HK-2 (cell line): ENCODE data around the gene MRPS31.
"Not testable (repeated sequence)": the region's sequence is repeated elsewhere in the genome, so short reads cannot be mapped to it uniquely, and the experiment has no call there.

Source experiments
- DNase-seq: peaks from one replicate; pipeline ENCODE4 v3.0.0-alpha.2; 2018; ENCODE audit not compliant: unreplicated experiment

The MRPS31 gene

GRCh38 chr13:40789275-40790153, 18.5 kb upstream of the MRPS31 start, which contains the start of gene SLC25A15:
TSS of gene SLC25A15 (plus strand) at chr13:40789611. CDS start at chr13:40793227, 3,616 bp downstream.
- DNase-seq, result peak; percentile 74

GRCh38 chr13:40788540-40789274, 17.7 kb upstream of the MRPS31 start:
- not testable (repeated sequence) for DNase-seq

DNA sequence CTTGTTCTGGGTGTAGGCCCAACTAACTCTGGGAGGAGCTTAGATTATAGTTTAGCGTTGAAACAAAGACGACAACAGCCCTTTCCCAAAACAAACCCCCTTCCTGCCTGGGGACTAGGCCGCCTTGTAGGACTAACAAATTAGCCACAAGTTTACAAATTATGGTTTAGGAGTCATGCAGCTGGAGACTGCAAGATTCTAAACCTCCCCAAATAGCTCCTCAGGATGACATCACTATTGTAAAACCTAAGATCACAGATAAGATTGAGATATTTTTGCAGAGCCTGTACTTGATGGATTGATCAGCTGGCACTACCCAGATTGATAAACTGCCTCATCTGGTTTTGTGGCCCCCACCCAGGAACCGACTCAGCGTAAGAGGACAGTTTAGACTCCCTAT, 16.1 kb upstream of the MRPS31 start:
- DNase-seq, result no peak

GRCh38 chr13:40786568-40786996, 15.6 kb upstream of the MRPS31 start:
- no peak for DNase-seq

DNA sequence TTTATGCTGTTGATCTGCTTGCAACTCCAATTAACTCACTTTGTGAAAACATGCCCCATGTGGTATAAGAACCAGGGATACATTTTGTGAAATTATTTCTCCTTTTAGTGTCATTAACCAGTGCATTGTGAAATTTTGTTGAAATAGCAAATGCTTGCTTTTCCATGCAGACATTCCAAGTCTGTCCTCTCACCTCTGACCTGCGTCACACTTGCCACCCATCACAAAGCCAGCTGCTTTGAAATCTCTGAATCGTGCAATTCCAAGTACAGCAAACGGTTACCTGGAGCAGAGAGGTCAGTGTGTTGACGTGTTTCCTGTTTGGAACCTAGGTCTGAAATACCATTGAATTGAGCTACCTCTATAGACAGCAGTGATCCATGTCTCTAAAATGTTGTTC, 13.6 kb upstream of the MRPS31 start:
- DNase-seq, result no peak

GRCh38 chr13:40782971-40783370, 12.0 kb upstream of the MRPS31 start:
- DNase-seq, result not testable (repeated sequence)

DNA sequence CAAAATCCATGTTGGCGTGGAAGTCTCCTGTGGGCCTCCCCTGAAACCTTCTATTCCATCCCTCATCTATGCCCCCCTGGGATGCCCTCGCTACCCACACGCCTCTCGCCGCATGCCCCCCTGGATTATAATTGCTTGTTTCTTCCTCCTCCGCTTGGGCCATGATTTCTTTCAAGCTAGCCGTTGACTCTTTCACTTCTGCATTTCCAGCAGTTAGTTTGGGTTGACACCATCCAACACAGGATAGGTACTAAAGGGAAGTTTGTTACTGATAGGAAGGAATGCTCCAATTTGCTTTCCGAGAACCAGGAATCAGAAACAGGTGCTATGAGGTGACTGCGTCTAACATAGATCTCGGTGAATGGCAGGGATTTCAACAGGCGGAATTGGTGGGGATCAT, 10.7 kb upstream of the MRPS31 start:
- DNase-seq, result no peak

DNA sequence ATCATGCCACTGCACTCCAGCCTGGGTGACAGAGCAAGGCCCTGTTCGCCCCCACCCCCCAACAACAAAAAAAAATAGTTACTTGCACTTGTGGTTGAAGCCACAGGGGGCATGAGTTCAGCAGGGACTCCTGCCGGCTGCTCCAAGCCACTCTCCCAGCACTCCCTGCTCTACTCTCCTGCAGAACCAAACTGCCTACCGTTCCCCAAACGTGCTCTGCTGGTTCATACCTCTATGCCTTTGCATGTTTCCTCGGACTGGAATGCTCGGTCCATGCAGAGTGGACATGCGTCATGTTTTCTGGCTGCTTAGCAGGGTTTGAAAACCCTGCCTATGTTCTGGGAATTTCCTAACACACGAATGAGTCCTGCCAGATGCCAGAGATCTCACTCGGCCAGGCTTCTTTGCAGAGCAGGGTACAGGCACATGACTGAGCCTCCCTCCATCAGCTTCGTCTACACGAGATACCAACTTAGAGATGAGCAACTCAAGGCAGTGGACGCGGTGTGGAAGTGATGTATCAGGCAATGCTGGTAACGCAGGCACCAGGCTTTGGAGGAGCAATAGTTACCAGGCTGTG, 9.9 kb upstream of the MRPS31 start:
- no peak for DNase-seq

GRCh38 chr13:40779796-40780285, 8.9 kb upstream of the MRPS31 start:
- DNase-seq, result no peak

DNA sequence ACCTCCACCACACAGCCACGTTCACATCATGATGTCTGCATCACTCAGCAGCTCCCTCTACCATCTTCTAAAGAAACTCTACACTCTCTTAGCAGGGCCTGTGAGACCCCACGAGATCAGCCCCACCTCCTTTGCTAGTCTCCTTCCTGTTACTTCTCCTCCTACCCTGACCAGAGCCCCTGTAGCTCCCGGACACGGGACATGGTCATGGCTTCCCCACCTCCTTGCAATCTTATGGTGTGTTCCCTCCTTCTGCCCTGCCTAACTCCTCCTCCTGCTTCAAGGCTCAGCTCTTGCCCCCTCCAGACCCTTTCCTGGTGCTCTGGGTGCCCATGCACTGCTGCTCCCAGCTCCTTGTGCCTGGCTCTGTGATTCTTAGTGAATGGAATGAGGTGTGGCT, 8.1 kb upstream of the MRPS31 start:
- no peak for DNase-seq

- DNase-seq, result no peak
Observed at GRCh38 chr13:40777809-40778175, 6.8 kb upstream of the MRPS31 start.

DNA sequence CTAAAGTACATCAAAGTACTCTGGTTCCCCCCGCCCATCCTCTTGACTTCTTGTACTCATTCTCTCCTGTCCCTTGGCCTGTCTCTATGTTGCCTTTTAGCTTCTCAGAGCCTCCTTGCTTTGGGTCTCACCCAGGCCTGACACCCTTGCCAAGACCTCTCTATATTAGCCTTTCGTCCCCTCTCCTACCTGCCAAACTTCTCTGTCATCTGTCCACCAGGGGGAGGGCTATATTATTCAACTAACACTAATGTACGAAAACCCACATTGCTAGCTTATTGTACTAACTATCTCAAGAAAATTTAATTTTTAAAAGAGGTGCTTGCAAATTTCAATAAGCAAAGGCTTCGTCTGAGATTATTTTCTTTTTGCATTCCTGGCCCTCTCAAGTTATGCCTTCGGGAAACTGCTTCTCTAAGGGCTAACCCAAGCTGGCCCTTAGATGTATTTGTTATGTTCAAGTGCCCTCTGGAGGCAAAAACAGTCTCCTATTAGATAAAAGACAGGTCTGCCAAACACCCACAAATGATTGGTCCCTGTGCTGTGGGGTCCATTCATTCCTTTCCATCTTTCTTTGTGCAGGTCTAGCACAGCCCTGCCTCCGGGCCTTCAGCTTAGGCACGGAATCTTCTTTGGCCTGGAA, 6.3 kb upstream of the MRPS31 start:
- no peak for DNase-seq

- no peak for DNase-seq
Observed at GRCh38 chr13:40776681-40777165, 5.7 kb upstream of the MRPS31 start.

GRCh38 chr13:40776232-40776631, 5.2 kb upstream of the MRPS31 start:
- DNase-seq, result no peak

- no peak for DNase-seq
Observed at GRCh38 chr13:40774672-40775071, 3.7 kb upstream of the MRPS31 start.

DNA sequence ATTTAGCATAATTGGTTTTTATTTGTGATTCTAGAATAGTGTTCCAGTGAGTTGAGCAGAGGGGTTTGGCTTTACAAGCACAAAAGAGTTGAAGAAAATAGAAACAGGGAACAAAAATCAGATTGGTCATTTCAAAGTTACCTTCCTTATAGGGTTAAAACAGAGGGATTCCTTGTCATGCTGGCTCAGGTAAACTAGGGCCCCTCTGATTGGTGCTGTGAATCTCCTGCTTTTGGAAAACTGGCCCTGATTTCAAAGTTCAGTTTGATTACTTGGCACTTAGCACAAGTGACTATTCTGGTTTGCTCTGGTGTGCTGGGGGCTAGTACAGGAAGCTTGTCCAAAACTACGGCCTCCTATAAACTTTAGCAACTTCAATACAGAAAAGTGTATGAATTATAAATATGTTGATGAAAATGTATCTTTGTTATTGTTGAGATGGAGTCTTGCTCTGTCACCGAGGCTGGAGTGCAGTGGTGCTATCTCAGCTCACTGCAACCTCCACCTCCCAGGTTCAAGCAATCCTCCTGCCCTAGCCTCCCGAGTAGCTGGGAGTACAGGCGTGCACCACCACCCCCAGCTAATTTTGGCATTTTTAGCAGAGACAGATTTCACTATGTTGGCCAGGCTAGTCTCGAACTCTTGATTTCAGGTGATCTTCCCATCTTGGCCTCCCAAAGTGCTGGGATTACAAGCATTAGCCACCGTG, 1.9 kb upstream of the MRPS31 start:
- no peak for DNase-seq

GRCh38 chr13:40770609-40770933, 419 bp downstream of the MRPS31 start:
- no peak for DNase-seq

DNA sequence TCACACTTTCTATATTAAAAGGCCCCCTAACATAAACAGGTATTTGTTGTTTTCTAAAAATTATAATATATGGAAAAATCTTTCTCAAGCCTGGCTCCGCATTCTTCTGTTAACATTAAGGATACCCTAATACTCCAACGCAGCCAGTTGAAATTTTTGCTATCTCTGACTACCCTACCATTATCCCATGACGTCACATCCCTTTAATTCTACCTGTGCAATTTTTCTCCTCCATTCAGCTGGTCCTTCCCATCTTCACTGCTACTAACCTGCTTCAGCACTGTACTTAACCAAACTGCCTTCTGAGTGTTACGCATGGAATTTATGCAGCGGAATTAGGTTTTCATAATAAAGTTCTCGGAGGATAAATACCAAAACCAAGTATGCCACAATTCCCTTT, 1.0 kb downstream of the MRPS31 start:
- DNase-seq, result no peak

DNA sequence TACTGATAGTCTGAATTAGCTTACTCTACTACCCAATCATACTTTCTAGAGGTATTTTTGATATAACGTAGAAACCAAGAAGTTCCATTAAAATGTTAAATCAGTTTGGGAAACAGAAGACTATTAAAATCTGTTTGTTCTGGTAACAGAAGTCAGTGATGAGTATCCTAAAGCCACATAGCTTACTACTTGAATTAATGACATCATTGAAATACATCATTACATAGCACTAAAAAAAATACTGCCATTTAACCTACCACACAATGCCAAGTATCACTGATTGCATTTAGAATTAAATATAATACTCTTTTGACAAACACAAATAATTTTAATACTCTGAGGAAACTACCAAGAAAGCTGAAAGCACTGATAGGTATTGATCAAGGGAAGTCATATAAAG, 5.4 kb downstream of the MRPS31 start:
- DNase-seq, result no peak

DNA sequence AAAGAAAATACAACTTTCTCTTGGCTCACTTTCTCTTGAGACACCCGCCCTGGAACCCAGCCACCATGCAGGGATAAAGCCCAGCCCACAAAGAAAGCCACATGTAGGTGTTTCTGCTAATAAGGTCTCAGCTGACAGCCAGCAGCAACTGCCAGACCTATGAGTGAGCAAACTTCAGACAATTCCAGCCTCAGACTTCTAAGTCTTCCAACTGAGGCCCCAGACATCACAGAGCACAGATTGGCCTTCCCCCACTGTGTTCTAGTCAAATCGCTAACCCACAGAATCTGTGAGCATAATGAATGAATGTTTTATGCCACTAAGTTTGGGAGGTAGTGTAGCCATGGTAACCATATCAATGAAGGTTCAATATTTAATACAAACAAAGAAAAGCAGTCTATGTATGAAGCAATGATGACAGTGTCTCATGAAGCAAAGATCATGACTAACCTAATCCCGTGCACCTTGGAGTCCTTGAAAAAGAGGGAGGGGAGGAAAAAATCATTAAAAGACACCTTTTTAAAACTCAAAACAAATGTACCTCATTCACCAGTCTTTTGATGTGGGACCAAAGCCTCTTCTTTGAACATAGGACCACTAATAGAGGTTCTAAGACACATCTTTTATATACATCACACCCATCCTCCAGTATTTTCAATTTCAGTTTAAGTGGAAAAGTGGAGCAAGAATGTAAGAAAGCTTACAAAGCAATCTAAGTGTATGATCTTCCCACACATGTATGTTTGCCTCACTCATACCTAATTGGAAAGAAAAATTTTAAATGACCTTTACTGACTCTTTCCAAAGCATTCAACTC, 6.2 kb downstream of the MRPS31 start:
- no peak for DNase-seq
